Activated CD4-positive, alpha-beta T cell treated with anti-CD3 and anti-CD28 coated beads, Interleukin-2, amount 50 U/mL, for 16 hours (primary cell): ENCODE data around the gene TUBA4B.

Experiments
- DNase-seq: peaks from one replicate; pipeline ENCODE4 v3.0.0-alpha.2; 2020

TUBA4B gene

GRCh38 chr2:219252900-219253752, at the start of gene TUBA4B:
Gene TUBA4B (plus strand): TSS chr2:219253243. CDS start chr2:219253408, 165 bp downstream.
- DNase-seq: peak; percentile 68

DNA sequence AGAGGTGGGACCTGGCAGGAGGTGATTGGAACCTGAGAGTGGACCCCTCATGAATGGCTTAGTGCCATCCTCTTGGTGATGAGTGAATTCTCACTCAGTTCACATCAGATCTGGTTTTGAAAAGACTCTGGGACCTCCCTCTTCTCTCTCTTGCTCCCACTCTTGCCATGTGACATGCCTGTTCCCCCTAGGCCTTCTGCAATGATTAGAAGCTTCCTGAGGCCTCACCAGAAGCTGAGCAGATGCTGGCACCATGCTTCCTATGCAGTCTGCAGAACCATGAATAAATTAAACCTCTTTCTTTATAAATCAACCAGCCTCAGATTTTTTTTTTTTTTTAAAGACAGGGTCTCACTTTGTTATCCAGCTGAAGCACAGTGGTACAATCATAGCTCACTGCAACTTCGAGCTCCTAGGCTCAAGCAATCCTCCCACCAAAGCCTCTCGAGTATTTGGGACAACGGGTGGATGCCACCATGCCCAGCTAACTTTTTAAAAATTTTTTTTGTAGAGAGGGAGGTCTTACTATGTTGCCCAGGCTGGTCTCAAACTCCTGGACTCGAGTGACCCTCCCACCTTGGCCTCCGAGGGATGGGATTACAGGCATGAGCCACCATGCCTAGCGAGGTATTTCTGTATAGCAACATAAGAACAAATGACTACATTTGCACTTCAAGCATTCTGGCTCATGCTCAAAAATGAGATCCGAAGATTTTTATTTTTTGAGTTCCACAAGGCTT, 48.4 kb upstream of the TUBA4B start:
- no peak for DNase-seq

DNA sequence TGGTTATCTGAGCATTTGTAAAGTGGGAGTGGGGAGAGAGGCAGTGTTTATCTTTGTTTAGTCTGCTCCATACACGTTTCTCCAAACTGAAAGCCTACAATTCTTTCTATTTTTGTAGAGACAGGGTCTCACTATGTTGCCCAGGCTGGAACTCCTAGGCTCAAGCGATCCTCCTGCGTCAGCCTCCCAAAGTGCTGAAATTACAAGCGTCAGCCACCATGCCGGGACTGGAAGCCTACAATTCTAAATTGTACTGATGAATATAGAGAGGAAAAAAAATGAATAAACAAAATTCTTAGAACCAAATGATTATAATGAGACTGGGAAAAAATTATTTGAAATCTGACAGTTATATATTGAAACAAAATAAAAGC, 47.9 kb upstream of the TUBA4B start:
- no peak for DNase-seq

- DNase-seq: no peak
These were observed 47.1 kb upstream of the TUBA4B start for GRCh38 chr2:219205981-219206327.

DNA sequence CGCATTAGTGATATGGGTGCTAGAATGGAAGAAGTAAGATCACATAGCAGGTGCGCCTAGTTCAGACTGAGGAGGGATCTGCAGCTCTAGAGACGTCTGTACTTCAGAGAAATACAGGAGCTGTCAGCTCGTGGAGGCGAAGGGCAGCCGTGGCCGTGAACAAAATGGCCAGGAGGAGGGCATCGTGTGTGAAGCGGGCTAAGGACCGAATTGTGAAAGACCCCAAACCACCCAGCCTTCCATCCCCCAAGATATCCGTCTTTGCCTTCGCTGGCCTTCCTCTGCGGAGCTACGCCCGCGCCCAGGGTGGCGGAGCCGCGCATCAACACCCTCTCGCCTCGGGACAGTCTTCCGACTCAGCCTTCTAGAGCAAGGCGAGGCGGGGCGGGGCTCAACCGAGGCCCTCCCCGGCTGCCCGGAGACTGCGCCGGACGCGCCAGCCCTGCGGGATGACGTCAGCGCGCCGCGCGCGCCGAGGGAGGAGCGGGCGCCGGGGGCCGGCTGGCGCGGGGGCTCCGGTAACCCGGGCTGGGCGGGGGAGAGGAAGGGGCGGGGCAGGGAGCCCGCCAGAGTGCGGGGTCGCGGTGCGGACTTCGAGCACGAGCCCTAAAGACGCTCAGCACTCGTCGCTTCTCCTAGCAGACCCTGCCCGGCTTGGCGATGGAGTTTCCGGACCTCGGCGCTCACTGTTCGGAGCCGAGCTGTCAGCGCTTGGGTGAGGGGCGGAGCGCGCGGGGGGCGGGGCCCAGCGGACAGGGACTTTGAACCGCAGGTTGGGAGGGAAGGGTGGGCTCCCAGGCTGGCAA, 46.5 kb upstream of the TUBA4B start, which contains the start of gene ZFAND2B:
Gene ZFAND2B (plus strand): TSS at position 455 of the 806 bp plus-strand sequence. CDS start 206 bp downstream, at position 661.
- peak; percentile 95 for DNase-seq

DNA sequence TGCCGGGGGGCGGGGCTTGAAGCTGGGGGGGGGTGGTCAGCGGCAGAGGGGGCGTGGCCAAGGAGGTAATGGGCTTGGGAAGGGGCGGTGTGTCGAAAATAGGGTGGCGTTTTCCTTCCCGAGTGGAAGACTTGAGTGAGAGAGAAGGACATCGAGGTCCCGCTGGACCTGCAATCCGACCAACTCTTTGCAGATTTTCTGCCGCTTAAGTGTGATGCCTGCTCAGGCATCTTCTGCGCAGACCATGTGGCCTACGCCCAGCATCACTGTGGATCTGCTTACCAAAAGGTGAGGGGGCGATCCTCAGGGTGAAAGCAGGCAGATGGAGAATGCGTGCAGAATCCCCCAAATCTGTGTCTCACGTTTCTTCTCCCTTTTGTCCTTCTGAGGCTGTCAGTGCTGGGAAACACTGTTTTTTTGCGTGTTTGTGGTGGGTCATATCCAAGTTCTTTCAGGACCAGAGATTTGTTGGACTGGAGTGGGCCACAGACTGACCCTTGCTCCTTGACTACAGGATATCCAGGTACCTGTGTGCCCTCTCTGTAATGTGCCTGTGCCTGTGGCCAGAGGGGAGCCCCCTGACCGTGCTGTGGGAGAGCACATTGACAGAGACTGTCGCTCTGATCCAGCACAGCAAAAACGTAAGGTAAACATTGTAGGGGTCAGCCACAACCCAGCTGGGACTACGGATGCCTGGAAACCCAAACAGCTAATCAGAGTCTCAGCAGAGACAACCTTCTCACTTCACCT, 45.7 kb upstream of the TUBA4B start:
- DNase-seq: no peak

DNA sequence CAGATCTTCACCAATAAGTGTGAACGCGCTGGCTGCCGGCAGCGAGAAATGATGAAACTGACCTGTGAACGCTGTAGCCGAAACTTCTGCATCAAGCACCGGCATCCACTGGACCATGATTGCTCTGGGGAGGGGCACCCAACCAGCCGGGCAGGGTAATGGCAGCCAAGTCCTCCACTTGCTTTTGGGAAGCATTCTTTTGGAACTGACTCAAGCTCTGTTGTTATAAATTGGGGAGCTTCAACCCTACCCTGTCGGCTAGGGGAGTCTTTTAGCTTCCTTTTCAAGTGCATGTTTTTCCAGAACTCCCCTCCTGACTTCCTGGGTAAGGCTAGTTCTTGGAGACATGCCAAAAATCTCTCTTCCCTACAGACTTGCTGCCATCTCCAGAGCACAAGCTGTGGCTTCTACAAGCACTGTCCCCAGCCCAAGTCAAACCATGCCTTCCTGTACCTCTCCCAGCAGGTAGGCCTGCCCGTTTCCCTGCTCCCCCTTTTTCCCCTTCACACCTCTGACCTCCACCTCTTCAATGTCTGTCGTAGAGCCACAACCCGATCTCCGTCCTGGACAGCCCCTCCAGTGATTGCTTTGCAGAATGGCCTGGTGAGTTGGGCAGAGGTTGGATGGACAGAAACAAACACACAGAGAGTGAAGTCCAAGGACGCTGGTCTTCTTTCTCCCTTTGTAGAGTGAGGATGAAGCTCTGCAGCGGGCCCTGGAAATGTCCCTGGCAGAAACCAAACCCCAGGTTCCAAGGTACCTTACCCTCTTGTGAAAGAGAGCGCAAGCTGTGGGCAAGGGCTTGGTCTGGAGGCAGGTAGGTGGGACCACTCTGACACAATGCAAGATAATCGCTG, 44.9 kb upstream of the TUBA4B start:
- DNase-seq: no peak

- DNase-seq: no peak
These were observed 43.5 kb upstream of the TUBA4B start for GRCh38 chr2:219209236-219210195.

GRCh38 chr2:219210196-219210885, 42.7 kb upstream of the TUBA4B start:
- no peak for DNase-seq

- no peak for DNase-seq
These were observed 42.1 kb upstream of the TUBA4B start for GRCh38 chr2:219210886-219211362.

- no peak for DNase-seq
These were observed 40.0 kb upstream of the TUBA4B start for GRCh38 chr2:219213026-219213415.

GRCh38 chr2:219213486-219214071, 39.5 kb upstream of the TUBA4B start:
- no peak for DNase-seq

DNA sequence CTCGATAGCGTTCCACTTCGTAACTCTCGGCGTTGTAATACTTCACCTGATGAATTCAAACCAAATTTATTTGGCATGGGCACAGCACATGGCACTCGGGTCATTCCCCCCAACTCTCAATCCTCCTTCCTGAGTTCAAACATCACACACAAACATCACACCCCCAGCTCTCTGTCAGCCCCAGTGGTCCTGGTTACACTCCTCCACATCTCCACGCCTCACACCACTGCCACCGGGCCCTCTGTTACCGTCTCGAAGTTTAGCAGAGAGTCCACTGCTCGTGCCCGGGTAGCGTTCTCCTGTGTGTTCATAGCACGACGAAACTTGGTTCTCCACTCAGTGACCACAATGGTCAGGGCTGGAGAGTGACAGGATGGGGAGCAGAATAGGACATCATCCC, 38.9 kb upstream of the TUBA4B start:
- no peak for DNase-seq

DNA sequence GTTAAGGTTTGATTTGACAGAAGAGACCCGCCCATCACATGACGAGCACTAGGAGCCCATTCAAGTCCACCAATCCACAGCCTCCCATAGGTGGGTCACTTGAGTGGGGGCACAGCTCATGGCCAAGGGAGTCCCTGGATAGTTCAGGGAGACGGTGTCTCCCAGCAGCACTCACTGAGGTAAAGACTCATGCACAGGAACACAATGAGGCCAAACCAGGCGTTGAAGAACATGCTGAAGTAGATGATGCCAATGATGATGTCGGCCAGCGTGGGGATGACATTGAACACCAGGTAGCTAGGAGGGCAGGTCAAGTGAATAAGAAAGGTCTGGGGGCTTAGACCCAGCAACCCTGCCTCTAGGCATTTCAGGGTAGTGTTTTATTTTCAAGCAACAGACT, 38.3 kb upstream of the TUBA4B start:
- no peak for DNase-seq

DNA sequence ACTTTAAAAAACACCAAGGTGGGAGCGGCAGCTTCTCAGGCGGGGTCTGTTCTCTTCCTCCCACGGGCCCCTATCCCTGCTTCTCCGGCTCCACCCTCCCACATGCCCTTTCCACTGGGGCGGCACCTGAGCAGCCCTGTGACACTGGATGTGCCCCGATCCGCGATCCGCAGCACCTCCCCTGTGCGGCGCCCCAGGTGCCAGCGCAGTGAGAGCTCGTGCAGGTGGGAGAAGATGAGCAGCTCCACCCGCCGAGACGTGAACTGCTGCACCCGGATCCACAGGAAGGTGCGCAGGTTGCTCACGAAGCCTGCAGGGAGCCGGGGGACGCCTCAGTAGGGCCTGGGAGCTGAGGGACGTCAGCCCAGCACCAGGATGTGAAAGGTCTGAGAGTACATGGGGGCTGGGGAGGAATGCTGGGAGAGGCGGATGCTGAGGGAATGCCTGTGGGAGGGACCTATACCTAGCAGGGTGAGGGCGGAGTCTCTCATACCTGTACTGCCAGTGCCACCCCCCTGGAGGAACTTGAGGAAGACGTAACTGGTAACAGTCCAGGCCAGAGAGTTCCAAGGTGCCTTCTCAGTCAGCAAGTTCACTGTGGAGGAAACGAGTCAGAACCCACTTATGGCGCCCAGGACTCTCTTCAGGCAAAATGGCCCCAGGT, 37.0 kb upstream of the TUBA4B start:
- DNase-seq: no peak

DNA sequence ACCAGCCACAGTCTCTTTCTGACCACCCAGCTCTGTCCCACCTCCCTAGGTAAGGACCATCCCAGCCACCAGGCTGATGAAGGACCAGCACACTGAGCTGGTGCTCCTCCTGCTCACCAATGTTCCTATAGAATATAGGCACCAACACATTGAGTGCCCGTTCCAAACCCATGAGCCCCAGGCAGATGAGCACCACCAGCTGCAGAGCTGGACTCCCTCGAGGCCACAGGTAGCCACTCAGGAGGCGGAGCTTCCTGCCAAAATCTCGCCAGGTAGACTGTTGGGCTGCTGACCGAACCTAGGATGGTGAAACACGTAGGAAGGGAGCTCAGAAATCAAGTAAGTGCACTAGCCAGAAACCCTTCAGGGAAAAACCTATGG, 36.5 kb upstream of the TUBA4B start:
- DNase-seq: no peak

- peak; percentile 13 for DNase-seq
These were observed 34.8 kb upstream of the TUBA4B start for GRCh38 chr2:219218217-219218731.
